ENCODE results near the gene TXNRD2.

DNA sequence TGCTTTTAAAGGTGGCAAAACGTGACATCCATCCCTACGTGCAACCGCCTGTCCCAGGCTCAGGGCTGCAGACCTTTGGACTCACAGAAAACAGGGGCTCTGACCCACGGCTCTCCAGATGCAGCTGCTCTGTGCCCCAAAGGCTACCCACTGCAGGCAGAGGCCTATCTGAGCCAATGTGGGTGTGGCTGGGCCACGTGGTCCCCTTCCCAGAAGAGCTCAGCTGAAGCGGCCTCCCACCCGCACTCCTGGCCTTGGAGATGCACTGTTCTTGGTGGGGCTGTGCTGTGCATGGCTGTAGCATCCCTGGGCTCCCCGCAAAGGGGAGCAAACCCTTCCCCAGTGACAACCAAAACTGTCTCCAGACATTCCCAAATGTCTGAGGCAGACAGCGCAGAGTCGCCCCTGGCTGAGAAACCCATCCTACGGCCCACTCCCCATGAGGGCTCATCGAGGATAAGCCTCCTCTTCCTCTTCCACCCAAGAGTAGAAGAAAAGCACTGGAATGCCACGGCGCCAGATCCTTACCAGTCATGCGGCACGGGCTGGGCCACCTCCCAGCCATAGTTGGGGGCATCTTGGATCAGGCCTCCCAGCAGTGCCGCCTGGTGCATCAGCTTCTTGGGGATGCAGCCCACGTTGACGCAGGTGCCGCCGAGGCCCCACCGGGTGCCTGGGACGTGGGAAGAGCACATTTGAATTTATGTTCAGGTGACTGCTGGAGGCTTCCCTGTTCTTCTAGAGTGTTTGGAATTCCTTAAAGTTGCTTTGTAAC lies 23.1 kb downstream of the TXNRD2 start:
- TF ChIP-seq, protein P1, sequence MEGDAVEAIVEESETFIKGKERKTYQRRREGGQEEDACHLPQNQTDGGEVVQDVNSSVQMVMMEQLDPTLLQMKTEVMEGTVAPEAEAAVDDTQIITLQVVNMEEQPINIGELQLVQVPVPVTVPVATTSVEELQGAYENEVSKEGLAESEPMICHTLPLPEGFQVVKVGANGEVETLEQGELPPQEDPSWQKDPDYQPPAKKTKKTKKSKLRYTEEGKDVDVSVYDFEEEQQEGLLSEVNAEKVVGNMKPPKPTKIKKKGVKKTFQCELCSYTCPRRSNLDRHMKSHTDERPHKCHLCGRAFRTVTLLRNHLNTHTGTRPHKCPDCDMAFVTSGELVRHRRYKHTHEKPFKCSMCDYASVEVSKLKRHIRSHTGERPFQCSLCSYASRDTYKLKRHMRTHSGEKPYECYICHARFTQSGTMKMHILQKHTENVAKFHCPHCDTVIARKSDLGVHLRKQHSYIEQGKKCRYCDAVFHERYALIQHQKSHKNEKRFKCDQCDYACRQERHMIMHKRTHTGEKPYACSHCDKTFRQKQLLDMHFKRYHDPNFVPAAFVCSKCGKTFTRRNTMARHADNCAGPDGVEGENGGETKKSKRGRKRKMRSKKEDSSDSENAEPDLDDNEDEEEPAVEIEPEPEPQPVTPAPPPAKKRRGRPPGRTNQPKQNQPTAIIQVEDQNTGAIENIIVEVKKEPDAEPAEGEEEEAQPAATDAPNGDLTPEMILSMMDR (IDR thresholded peaks at IDR 0.05) = no peak
- no peak for TF ChIP-seq POLR2A (IDR thresholded peaks at IDR 0.05)

All from tibial nerve (tissue), 3 donors.